GM12878 (cell line): Measurements from ENCODE around the gene PPP2R5C. TPM values are rescaled to one million over a fixed set of nuclear protein-coding genes. Genes with fewer than 3 reads are reported as not detected.

Source experiments
- ATAC-seq: fragments of 200-7000 bp; cut with Tn5 transposase; 3 replicates; pipeline ENCODE4 v1.9.1; 2020; ENCODE audit warnings: mild to moderate bottlenecking, moderate library complexity
- BruUV-seq: library from RNA; stranded (reverse); fragments of 400-500 nt; replicated peaks from 2 replicates; lab custom pipeline; 2021; lab: Mats Ljungman, UMichigan
- CTCF ChIA-PET: fragments of 300-600 bp; sonication (Branson Sonifier 250); formaldehyde crosslinking; extraction: SDS; loops from one replicate; lab custom pipeline; 2021; ENCODE audit warnings: inconsistent platforms; lab: Yijun Ruan, JAX
- POLR2A ChIA-PET: fragments of 350-600 bp; formaldehyde crosslinking; extraction: SDS; loops from one replicate; lab custom pipeline; 2021; ENCODE audit warnings: inconsistent platforms; lab: Charles Lee
- RAD21 ChIA-PET: fragments of 300-600 bp; sonication (Branson Sonifier 250); formaldehyde crosslinking; loops from one replicate; lab custom pipeline; 2023; ENCODE audit warnings: antibody characterized with exemption; ENCODE audit not compliant: unreplicated experiment; lab: Charles Lee
- SMC1A ChIA-PET: fragments of 300-600 bp; sonication (Branson Sonifier 250); formaldehyde crosslinking; loops from one replicate; lab custom pipeline; 2023; ENCODE audit not compliant: unreplicated experiment, uncharacterized antibody; lab: Charles Lee
- DNase-seq: peaks from one replicate; pipeline ENCODE4 v3.0.0-alpha.2; 2011; ENCODE audit warnings: low read depth, low spot score
- FAIRE-seq: peaks from 3 replicates; lab custom pipeline; 2011; peaks lifted over from hg19 to GRCh38; lab: Jason Lieb, UNC
- H2AFZ ChIP-seq: 2 replicates; pipeline ENCODE4 v1.6.0; 2011; ENCODE audit warnings: low read depth, low read length, control low read depth; ENCODE audit not compliant: control insufficient read depth
- H3K27ac ChIP-seq: 2 replicates; pipeline ENCODE4 v1.5.1; 2011; ENCODE audit warnings: control low read depth; ENCODE audit not compliant: control insufficient read depth, insufficient read depth
- H3K27me3 ChIP-seq, 2 experiments: replicated peaks in 1 of 2; 2 replicates each; pipeline versions ENCODE4 v1.6.0 to v1.6.1; 2011; ENCODE audit warnings: low read length in 1 of 2; ENCODE audit not compliant: control insufficient read depth in 2 of 2, insufficient read depth in 2 of 2
- H3K36me3 ChIP-seq, 2 experiments: 2 replicates each; pipeline ENCODE4 v1.5.1; 2011; ENCODE audit warnings: low read length in 1 of 2; ENCODE audit not compliant: control insufficient read depth in 2 of 2, insufficient read depth in 2 of 2
- H3K4me1 ChIP-seq: 2 replicates; pipeline ENCODE4 v1.6.1; 2011; ENCODE audit warnings: mild to moderate bottlenecking, low read length, moderate library complexity, mixed read lengths; ENCODE audit not compliant: control insufficient read depth, insufficient read depth
- H3K4me2 ChIP-seq: 2 replicates; pipeline ENCODE4 v1.6.0; 2011; ENCODE audit warnings: control low read depth; ENCODE audit not compliant: control insufficient read depth, insufficient read depth
- H3K4me3 ChIP-seq: fragments of 200-600 bp; sonication (generic); 2 replicates; pipeline ENCODE4 v1.5.1; 2016
- H3K79me2 ChIP-seq: 2 replicates; pipeline ENCODE4 v1.6.0; 2011; ENCODE audit warnings: low read length; ENCODE audit not compliant: control insufficient read depth, insufficient read depth
- H3K9ac ChIP-seq: 2 replicates; pipeline ENCODE4 v1.8.0; 2011; ENCODE audit warnings: low read length, control low read depth, mixed read lengths; ENCODE audit not compliant: control insufficient read depth, insufficient read depth
- H3K9me3 ChIP-seq: replicated peaks from 3 replicates; pipeline ENCODE4 v1.5.1; 2011; ENCODE audit warnings: mild to moderate bottlenecking, low read length; ENCODE audit not compliant: control insufficient read depth, insufficient read depth
- H4K20me1 ChIP-seq: 2 replicates; pipeline ENCODE4 v1.6.0; 2011; ENCODE audit not compliant: control insufficient read depth, insufficient read depth
- CBFB ChIP-seq: IDR thresholded peaks from 2 replicates; pipeline ENCODE4 v1.6.1; 2016; ENCODE audit warnings: antibody characterized with exemption, low read depth
- CREB1 ChIP-seq: IDR thresholded peaks from 2 replicates; pipeline ENCODE4 v1.6.1; 2012; ENCODE audit warnings: low read depth, mild to moderate bottlenecking, inconsistent platforms
- HSF1 ChIP-seq: fragments of 150-350 bp; IDR thresholded peaks from 2 replicates; pipeline ENCODE4 v1.6.1; 2014; ENCODE audit warnings: mild to moderate bottlenecking, low read depth, low read length
- IKZF1 ChIP-seq: fragments of 450-650 bp; conservative IDR thresholded peaks from 2 replicates; pipeline ENCODE4 v1.6.1; 2017; ENCODE audit warnings: antibody characterized with exemption, mild to moderate bottlenecking
- IKZF2 ChIP-seq, 2 experiments: fragments of 450-650 bp; IDR thresholded peaks; 2 replicates each; pipeline ENCODE4 v1.6.1; 2017; ENCODE audit warnings: mild to moderate bottlenecking in 2 of 2, moderate library complexity in 2 of 2
- KDM1A ChIP-seq: fragments of 200-600 bp; sonication (generic); IDR thresholded peaks from 2 replicates; pipeline ENCODE4 v1.6.1; 2016; ENCODE audit warnings: borderline replicate concordance
- LARP7 ChIP-seq: fragments of 450-650 bp; IDR thresholded peaks from 2 replicates; pipeline ENCODE4 v1.6.1; 2017; ENCODE audit warnings: mild to moderate bottlenecking
- MEF2B ChIP-seq: fragments of 450-650 bp; IDR thresholded peaks from 2 replicates; pipeline ENCODE4 v1.6.1; 2018; ENCODE audit warnings: mild to moderate bottlenecking, moderate library complexity; ENCODE audit not compliant: partially characterized antibody, poor library complexity, severe bottlenecking
- MYC ChIP-seq: IDR thresholded peaks from 2 replicates; pipeline ENCODE4 v1.6.1; 2011; ENCODE audit warnings: mild to moderate bottlenecking, low read length, moderate library complexity, inconsistent platforms; ENCODE audit not compliant: insufficient read depth, insufficient replicate concordance, insufficient read length, severe bottlenecking
- NBN ChIP-seq: fragments of 450-650 bp; IDR thresholded peaks from 2 replicates; pipeline ENCODE4 v1.6.1; 2016
- NFYA ChIP-seq: IDR thresholded peaks from 2 replicates; pipeline ENCODE4 v1.6.1; 2011; ENCODE audit warnings: low read depth, mild to moderate bottlenecking, low read length, improper control_type of control experiment, borderline replicate concordance
- PRDM15 ChIP-seq: fragments of 450-650 bp; formaldehyde crosslinking; IDR thresholded peaks from 2 replicates; pipeline ENCODE4 v1.4.0; 2020; ENCODE audit warnings: mild to moderate bottlenecking, moderate library complexity
- RAD21 ChIP-seq: IDR thresholded peaks from 2 replicates; pipeline ENCODE4 v1.6.1; 2011; ENCODE audit warnings: mild to moderate bottlenecking, low read depth, low read length, moderate library complexity; ENCODE audit not compliant: insufficient read depth
- SIN3A ChIP-seq: IDR thresholded peaks from 2 replicates; pipeline ENCODE4 v1.6.1; 2012; ENCODE audit warnings: low read depth, low read length, improper control_type of control experiment
- SMAD5 ChIP-seq: IDR thresholded peaks from 2 replicates; pipeline ENCODE4 v1.6.1; 2016; ENCODE audit warnings: antibody characterized with exemption, low read depth
- SRF ChIP-seq, 2 experiments: IDR thresholded peaks; 2 replicates each; pipeline ENCODE4 v1.6.1; 2011; ENCODE audit warnings: low read depth in 2 of 2, low read length in 2 of 2, mild to moderate bottlenecking in 1 of 2, moderate library complexity in 1 of 2
- STAT3 ChIP-seq: IDR thresholded peaks from 2 replicates; pipeline ENCODE4 v1.6.1; 2011; ENCODE audit warnings: low read depth, low read length, improper control_type of control experiment
- WGBS: methylation state at CpG from one replicate; pipeline ENCODE4 v1.1.6; 2016; ENCODE audit warnings: low lambda C conversion rate; ENCODE audit not compliant: insufficient replicate concordance, insufficient coverage; ENCODE audit errors: missing lambda C conversion rate; 5-methylcytosine and 5-hydroxymethylcytosine counted together
- in situ Hi-C: fragments of 300-500 bp; cut with MboI; formaldehyde crosslinking; loops from 9 replicates; pipeline ENCODE4 v1.14.3; 2018; ENCODE audit warnings: mixed read lengths
- intact Hi-C: fragments of 100-400 bp; cut with micrococcal nuclease; formaldehyde crosslinking; loops from one replicate; pipeline ENCODE4 v1.14.2; 2022; ENCODE audit not compliant: unreplicated experiment
- polyA plus RNA-seq, 11 experiments: library from polyadenylated mRNA; depleted of rRNA in 4 of 11; unstranded in 6 of 11; stranded (reverse) in 5 of 11; fragments of >200 nt; fragmentation: Nextera tagmentation in 4 of 11; fragmentation: Illumina TruSeq in 1 of 11; extraction: Ambion mirVana in 4 of 11; extraction: Trizol in 1 of 11; gene quantifications; 1 replicate in 1 of 11; 2 replicates in 10 of 11; pipeline versions ENCODE4 v1.2.1 to v1.2.3, GENCODE V29; 2011 to 2016; ENCODE audit warnings: inconsistent platforms in 2 of 11, missing spikeins in 2 of 11, low read depth in 1 of 11
- total RNA-seq, 4 experiments: library from RNA; depleted of rRNA in 3 of 4; stranded (reverse); fragments of >200 nt in 3 of 4; fragmentation: Illumina TruSeq in 1 of 4; extraction: Trizol in 1 of 4; gene quantifications; 2 replicates each; pipeline versions ENCODE4 v1.2.1 to v1.2.3, GENCODE V29; 2013 to 2021

Gene PPP2R5C
- total and polyA plus RNA-seq, 10 of the 15 experiments (the other 5 are each of a cell fraction or from before 2014, with no cell fraction given) = 106 to 199 (median 144) TPM

- RAD21 ChIA-PET = interaction anchor here (0.9 to 2.2 kb wide), 10 partner anchors 12 to 366 kb away, joined by 3 to 11 read pairs (median 4); no protein-coding TSS in a partner anchor
- peak overlapping the region; percentile 83 for H3K27ac ChIP-seq
- CTCF ChIA-PET = interaction anchor here (0.7 to 10.0 kb wide), 15 partner anchors 12 to 370 kb away, joined by 3 to 80 read pairs (median 4); no protein-coding TSS in a partner anchor
- H3K36me3 ChIP-seq = no peaks in the 10 kb centered on the region
- H3K79me2 ChIP-seq = peaks cover 10% of the 10 kb centered on the region
- intact Hi-C loops = loop anchor here (2.0 to 10.0 kb wide), 5 partner anchors 17 to 369 kb away; partner anchors contain the start of genes DYNC1H1, PPP2R5C and ZNF839
- peak overlapping the region; percentile 98 for H3K4me2 ChIP-seq
- peaks cover 2% of the 10 kb centered on the region; the same call in 1 of the 2 replicates for H3K4me1 ChIP-seq
- in situ Hi-C loops = no loop called here
- no peaks in the 10 kb centered on the region for H4K20me1 ChIP-seq
- SMC1A ChIA-PET = interaction anchor here (0.7 to 2.8 kb wide), 8 partner anchors 10 to 241 kb away, joined by 3 to 16 read pairs (median 5); no protein-coding TSS in a partner anchor
- WGBS = 1% methylated on average over 53 of the region's 53 CpGs
- peak overlapping the region; percentile 67 for H2AFZ ChIP-seq
- peak overlapping the region; percentile 89 for H3K9ac ChIP-seq
- no peaks in the 10 kb centered on the region for H3K27me3 ChIP-seq
- DNase-seq (peak; percentile 100), ATAC-seq (peak; percentile 99), FAIRE-seq (peak; percentile 99)
- peak overlapping the region; percentile 99 for H3K4me3 ChIP-seq
- POLR2A ChIA-PET = interaction anchor here (0.6 to 2.6 kb wide), 7 partner anchors 10 to 402 kb away, joined by 3 to 11 read pairs (median 5); no protein-coding TSS in a partner anchor
- BruUV-seq = no TSS peak
- H3K9me3 ChIP-seq = no peaks in the 10 kb centered on the region
- TF ChIP-seq STAT3 (no peak), CBFB (peak; percentile 100), IKZF2 (IDR thresholded peaks at IDR 0.05) (0 out of 4 replicates have a peak, but pooled peaks of 1 of the 2 experiments have one; percentile 6), SRF (IDR thresholded peaks at IDR 0.05; ENCODE audit: low read depth in 2 of 2, low read length in 2 of 2) (peak; percentile 55 to 89; a peak in 3 of 4 replicates), SMAD5 (peak; percentile 78), NFYA (peak; percentile 54; the same call in 1 of the 2 replicates), CREB1 (peak; percentile 100), KDM1A (no peak), NBN (peak; percentile 97), MEF2B (peak; percentile 20), IKZF1 (peak; percentile 74), SIN3A (peak; percentile 91), HSF1 (0 out of 2 replicates have a peak, but pooled peaks have one; percentile 19), LARP7 (no peak; the same call in 1 of the 2 replicates), PRDM15 (no peak), MYC (no peak), RAD21 (no peak)
These were observed 186.6 kb downstream of the PPP2R5C start for GRCh38 chr14:101947904-101948665.
